ENCODE data around the gene CDK18. TPM values are rescaled to one million over a fixed set of nuclear protein-coding genes. Genes with fewer than 3 reads are reported as not detected.

CDK18 gene
- total and polyA plus RNA-seq, 9 of the 15 experiments (the other 6 are each of a cell fraction or from before 2014, with no cell fraction given), result 0.05 to 0.69 (median 0.17) TPM; not detected in 2

DNA sequence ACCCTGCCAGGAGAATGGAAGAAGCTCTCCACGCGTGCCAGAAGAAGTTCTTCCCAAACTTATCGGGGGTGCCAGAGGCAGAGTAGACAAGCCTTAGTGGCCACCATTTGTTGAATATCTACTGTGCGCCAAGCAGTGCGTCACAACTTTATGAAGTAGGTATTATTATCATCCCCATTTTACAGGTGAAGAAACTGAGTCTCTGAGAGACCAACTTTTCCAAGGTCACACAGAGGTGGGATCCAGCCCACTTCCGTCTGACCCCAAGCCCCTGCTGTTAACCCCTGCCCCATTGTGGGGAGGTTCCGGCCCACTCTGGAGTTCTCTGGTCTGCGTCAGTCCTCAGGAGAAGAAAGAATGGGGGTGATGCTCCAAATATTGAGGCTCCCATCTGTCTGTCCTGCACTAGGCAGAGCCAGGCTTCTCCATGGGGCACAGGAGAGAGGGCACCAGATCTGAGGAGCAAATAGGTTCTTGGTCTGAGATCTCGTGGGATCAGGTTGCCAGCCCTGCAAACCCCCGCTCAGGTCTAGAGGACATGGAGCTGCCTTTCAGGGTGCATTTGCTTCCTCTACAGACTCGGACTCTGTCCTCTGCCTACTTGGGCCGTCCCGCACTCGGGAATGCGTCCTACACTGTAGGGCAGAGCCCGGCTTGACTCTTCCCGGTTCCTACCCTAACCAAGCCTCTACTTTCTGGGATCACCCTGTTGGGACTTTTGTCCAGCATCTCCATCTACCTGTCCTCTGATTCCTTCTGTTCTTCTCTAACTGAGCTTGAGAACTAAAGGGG lies 2.1 kb downstream of the CDK18 start:
- intact Hi-C loops (cut with micrococcal nuclease), result no loop called here
- peaks cover 0 to 17% of the 10 kb centered on the region in 2 experiments; a peak in 2 of 5 replicates for H3K4me1 ChIP-seq (replicated peaks in 1 of 2; ENCODE audit: control insufficient read depth in 2 of 2, insufficient read depth in 2 of 2, low read length in 2 of 2)
- peaks cover 44 to 72% of the 10 kb centered on the region in 2 experiments for H3K27me3 ChIP-seq (ENCODE audit: control insufficient read depth in 2 of 2, insufficient read depth in 2 of 2, low read length in 2 of 2)
- FAIRE-seq, result no peak
- H3K9me3 ChIP-seq (replicated peaks; ENCODE audit: control insufficient read depth, insufficient read depth, low read depth, low read length), result no peaks in the 10 kb centered on the region
- in situ Hi-C loops (cut with MboI), result no loop called here
- DNase-seq (ENCODE audit: extremely low read depth in 1 of 4, low spot score in 3 of 4), result no peak
- no peak overlapping the region for H2AFZ ChIP-seq (ENCODE audit: low read depth, low read length)
- ChIA-PET CTCF (ENCODE audit: low intra/inter-chr PET ratio) (no interaction called here), POLR2A (interaction anchor here (0.6 kb wide), 1 partner anchor 24 kb away, joined by 3 read pairs; no protein-coding TSS in a partner anchor)
- ATAC-seq, result no peak
- H3K9ac ChIP-seq (ENCODE audit: insufficient read depth in 1 of 2, low read depth in 2 of 2, low read length in 2 of 2), result no peak overlapping the region
- H3K79me2 ChIP-seq (ENCODE audit: control insufficient read depth, insufficient read depth, low read length), result no peaks in the 10 kb centered on the region
- H4K20me1 ChIP-seq (replicated peaks; ENCODE audit: control insufficient read depth, insufficient read depth, low read length), result peaks cover 7% of the 10 kb centered on the region; the same call in 1 of the 2 replicates
- no peak overlapping the region for H3K4me2 ChIP-seq (ENCODE audit: insufficient read depth, low read length)
- WGBS (ENCODE audit: insufficient coverage, low coverage, missing lambda C conversion rate), result 10% methylated on average over 17 of the region's 17 CpGs
- no peaks in the 10 kb centered on the region for H3K9me1 ChIP-seq (ENCODE audit: control insufficient read depth, insufficient read depth, low read length)
- TF ChIP-seq BCOR (IDR thresholded peaks at IDR 0.05) (peak; percentile 40; the same call in 1 of the 2 replicates), TAF9B (IDR thresholded peaks at IDR 0.05; ENCODE audit: partially characterized antibody) (no peak), FUS (optimal IDR thresholded peaks at IDR 0.05; ENCODE audit: low read depth, low read length) (no peak), CHD4 (IDR thresholded peaks at IDR 0.05; ENCODE audit: insufficient read depth, insufficient replicate concordance, low read depth, low read length, poor library complexity, severe bottlenecking) (peak; percentile 48), RBM25 (IDR thresholded peaks at IDR 0.05; ENCODE audit: low read depth, low read length, severe bottlenecking) (peak; percentile 59)
- TF ChIP-seq, protein P1, sequence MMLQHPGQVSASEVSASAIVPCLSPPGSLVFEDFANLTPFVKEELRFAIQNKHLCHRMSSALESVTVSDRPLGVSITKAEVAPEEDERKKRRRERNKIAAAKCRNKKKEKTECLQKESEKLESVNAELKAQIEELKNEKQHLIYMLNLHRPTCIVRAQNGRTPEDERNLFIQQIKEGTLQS (IDR thresholded peaks at IDR 0.05), result no peak
- TF ChIP-seq, protein P1 (CRISPR knock-in tag; conservative IDR thresholded peaks at IDR 0.05), result no peak
- TF ChIP-seq, protein P2, sequence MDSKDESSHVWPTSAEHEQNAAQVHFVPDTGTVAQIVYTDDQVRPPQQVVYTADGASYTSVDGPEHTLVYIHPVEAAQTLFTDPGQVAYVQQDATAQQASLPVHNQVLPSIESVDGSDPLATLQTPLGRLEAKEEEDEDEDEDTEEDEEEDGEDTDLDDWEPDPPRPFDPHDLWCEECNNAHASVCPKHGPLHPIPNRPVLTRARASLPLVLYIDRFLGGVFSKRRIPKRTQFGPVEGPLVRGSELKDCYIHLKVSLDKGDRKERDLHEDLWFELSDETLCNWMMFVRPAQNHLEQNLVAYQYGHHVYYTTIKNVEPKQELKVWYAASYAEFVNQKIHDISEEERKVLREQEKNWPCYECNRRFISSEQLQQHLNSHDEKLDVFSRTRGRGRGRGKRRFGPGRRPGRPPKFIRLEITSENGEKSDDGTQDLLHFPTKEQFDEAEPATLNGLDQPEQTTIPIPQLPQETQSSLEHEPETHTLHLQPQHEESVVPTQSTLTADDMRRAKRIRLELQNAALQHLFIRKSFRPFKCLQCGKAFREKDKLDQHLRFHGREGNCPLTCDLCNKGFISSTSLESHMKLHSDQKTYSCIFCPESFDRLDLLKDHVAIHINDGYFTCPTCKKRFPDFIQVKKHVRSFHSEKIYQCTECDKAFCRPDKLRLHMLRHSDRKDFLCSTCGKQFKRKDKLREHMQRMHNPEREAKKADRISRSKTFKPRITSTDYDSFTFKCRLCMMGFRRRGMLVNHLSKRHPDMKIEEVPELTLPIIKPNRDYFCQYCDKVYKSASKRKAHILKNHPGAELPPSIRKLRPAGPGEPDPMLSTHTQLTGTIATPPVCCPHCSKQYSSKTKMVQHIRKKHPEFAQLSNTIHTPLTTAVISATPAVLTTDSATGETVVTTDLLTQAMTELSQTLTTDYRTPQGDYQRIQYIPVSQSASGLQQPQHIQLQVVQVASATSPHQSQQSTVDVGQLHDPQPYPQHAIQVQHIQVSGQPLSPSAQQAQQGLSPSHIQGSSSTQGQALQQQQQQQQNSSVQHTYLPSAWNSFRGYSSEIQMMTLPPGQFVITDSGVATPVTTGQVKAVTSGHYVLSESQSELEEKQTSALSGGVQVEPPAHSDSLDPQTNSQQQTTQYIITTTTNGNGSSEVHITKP (IDR thresholded peaks at IDR 0.05; ENCODE audit: partially characterized antibody), result no peak
- H3K27ac ChIP-seq (ENCODE audit: extremely low read depth, low read depth, low read length), result no peak overlapping the region
- no peak overlapping the region for H3K4me3 ChIP-seq
- BruUV-seq (replicated peaks), result no TSS peak
- no peaks in the 10 kb centered on the region for H3K36me3 ChIP-seq (ENCODE audit: control insufficient read depth, insufficient read depth, low read length)
